HG03066 (cell line): ENCODE results near the gene SKI.

Experiments used
- ATAC-seq: cut with Tn5 transposase; IDR thresholded peaks from one replicate; pipeline ENCODE4 v1.9.1; 2021; ENCODE audit warnings: low read depth; ENCODE audit not compliant: unreplicated experiment

The SKI gene

GRCh38 chr1:2228694-2229036 is 546 bp downstream of the SKI start:
- no peak for ATAC-seq

- ATAC-seq: no peak
Observed at GRCh38 chr1:2229037-2229864, 1.1 kb downstream of the SKI start.

- no peak for ATAC-seq
Observed at GRCh38 chr1:2229911-2230731, 2.0 kb downstream of the SKI start.

- no peak for ATAC-seq
Observed at GRCh38 chr1:2230781-2231531, 2.8 kb downstream of the SKI start.

GRCh38 chr1:2231532-2232254 is 3.6 kb downstream of the SKI start:
- no peak for ATAC-seq

- no peak for ATAC-seq
Observed at GRCh38 chr1:2232255-2232915, 4.3 kb downstream of the SKI start.

GRCh38 chr1:2232916-2233438 is 4.9 kb downstream of the SKI start:
- no peak for ATAC-seq

GRCh38 chr1:2233468-2233867 is 5.3 kb downstream of the SKI start:
- ATAC-seq: no peak

- ATAC-seq: peak; percentile 69
Observed at GRCh38 chr1:2233997-2234761, 6.1 kb downstream of the SKI start.

GRCh38 chr1:2234762-2235113 is 6.6 kb downstream of the SKI start:
- ATAC-seq: no peak

GRCh38 chr1:2235300-2235998 is 7.3 kb downstream of the SKI start:
- no peak for ATAC-seq

- ATAC-seq: no peak
Observed at GRCh38 chr1:2236695-2237677, 8.9 kb downstream of the SKI start.

- ATAC-seq: no peak
Observed at GRCh38 chr1:2237773-2238172, 9.7 kb downstream of the SKI start.

GRCh38 chr1:2238361-2239012 is 10.4 kb downstream of the SKI start:
- ATAC-seq: no peak

GRCh38 chr1:2239013-2239370 is 10.9 kb downstream of the SKI start:
- ATAC-seq: no peak

- no peak for ATAC-seq
Observed at GRCh38 chr1:2239384-2239985, 11.4 kb downstream of the SKI start.
